GM04503 (cell line): ENCODE results near the gene OGN.
A peak's percentile ranks its signal among the peaks of the same experiment; 100 is the strongest.
"Not testable (repeated sequence)": the region's sequence is repeated elsewhere in the genome, so short reads cannot be mapped to it uniquely, and the experiment has no call there.

Experiments
- DNase-seq: peaks from one replicate; pipeline ENCODE4 v3.0.0-alpha.2; 2012; ENCODE audit warnings: low read depth

The OGN gene

DNA sequence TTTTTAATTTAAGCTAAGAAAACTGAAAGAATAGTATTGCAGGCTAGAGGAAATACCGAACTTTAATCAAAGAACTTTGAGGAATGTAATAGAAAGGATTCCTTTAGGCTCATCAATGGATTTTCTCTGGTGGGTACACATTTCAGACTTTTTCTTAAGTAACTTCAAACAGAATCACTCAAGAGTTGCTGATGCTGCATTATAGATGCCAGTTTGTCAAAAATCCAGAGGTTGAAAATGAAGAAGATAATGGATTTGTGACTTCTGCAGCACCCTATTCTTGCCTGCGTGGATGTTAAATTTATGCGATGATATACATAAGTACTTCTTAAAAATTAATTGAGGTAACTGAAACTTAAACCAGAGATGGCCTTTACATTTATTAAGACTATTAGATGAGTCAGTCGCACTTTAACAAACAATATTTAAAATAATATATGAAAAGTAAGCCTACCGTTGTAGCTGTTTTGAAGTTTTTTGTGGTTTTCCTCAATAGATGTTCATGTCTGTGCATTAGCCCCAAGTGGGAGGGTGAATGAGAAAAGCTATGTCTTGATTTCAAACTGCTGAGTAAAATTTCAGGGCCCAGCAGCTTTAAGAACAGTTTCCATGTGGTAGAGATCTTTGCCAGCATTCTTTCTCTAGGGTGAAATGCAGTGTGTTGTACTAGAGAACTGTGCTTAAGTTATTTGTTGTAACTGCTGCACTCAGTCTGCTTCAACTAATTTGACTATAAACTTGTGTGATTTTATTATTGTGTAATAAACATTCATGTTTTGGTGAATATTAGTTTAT, at the start of gene OGN:
Gene OGN, minus strand, starts transcription at position 537 of the 795 bp plus-strand sequence. CDS start 1,171 bp downstream, outside the sequence.
- no peak for DNase-seq

- DNase-seq: no peak
Observed at GRCh38 chr9:92446536-92446935, 42.2 kb upstream of the OGN start.

GRCh38 chr9:92444841-92445240, 40.5 kb upstream of the OGN start:
- DNase-seq: no peak

- DNase-seq: no peak
Observed at GRCh38 chr9:92440751-92441046, 36.3 kb upstream of the OGN start.

GRCh38 chr9:92439921-92440750, 35.8 kb upstream of the OGN start:
- no peak for DNase-seq

DNA sequence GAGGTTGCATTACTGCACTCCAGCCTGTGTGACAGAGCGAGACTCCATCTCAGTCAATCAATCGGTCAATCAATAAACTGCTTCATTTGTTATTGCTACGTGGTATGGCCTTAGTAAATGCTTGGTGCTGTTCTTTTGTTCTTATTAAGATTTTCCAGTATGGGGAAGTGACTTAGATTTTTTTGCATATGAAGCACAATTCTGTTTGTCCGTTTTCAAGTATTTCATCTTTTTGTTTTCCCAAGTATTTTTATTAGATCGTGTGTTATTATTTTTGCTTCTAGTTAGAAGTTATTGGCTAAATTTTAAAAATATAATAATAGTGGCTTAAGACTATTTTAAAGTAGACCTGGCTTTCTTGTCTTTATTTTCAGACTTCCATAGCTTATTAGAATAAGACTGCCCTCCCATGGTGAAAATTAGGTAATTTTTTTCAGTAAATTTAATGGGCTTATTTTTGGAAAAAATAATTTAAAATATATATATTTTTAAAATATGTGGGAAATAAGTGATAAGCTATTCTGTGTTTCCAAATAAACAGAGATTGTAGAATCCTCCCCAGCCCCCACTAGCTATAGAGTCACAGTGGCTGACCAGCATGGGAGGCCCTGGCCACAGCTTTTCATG, 34.6 kb upstream of the OGN start:
- DNase-seq: no peak

- DNase-seq: no peak
Observed at GRCh38 chr9:92435263-92435662, 30.9 kb upstream of the OGN start.

GRCh38 chr9:92432972-92433548, 28.7 kb upstream of the OGN start:
- no peak for DNase-seq

DNA sequence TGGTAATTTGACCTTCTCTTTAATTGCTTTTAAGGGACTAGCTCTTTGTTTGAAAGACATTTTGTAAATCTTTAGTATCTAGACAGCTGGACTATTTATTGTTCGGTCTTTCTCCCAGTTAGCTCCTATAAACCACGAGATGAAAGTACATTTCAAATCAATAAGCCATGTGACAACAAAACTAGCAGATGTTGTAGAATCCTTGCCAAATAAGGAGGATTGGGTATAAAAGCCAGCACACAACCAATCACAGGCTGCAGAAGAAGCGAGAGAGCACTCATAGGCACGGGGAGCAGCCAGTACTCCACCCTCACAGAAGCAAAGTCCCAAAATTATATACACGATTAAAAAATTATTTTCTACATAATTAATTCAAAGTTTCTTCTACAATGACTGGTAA, 28.0 kb upstream of the OGN start:
- DNase-seq: no peak

- DNase-seq: no peak
Observed at GRCh38 chr9:92429836-92430235, 25.5 kb upstream of the OGN start.

DNA sequence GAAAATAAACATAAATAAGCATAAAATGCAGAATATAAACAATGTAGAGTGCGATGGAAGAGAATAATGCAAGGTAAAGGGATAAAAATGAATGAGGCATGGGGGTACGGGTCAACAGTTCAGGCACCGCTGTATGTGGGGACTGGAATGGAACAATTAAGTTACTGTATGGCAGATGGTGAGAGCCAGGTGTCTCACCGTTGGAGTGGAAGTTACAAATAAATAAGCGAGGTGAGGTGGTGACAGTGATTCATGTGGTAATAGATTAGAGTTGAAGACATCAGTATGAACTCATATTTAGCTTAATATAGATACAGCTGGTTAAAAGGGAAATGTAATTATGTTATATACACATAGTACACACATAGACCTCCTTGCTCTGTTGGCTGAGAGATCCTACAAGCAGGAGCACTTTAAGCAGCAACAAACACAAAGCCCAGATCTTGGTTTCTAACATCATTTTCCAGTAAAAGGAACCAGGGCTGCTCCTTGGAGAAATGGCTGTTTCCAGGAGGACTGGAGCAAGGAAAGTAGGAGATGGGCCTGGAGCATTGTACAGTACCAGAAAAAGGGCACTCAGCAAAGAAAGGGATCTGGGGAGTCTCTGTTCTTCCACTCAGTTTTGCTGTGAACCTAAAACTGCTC, 22.2 kb upstream of the OGN start:
- no peak for DNase-seq

DNA sequence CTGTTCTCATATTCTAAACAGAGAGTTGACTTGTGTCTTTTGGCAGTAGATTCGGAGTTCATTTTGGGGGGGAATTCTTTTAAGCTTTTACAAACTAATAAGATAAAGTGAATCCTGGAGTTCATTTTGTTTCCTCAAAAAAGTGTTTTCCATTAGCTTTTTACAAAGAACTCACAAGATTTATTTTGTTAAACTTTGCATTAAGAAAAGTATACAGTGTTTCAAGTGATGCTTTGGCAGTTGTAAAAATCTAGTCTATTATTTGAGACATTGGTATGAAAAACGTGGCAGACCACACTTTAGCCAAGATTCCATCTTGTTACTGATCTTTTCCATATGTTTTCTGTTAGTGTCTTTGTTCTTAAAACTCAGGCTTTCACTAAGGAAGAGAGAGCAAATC, 21.1 kb upstream of the OGN start:
- peak; percentile 37 for DNase-seq

DNA sequence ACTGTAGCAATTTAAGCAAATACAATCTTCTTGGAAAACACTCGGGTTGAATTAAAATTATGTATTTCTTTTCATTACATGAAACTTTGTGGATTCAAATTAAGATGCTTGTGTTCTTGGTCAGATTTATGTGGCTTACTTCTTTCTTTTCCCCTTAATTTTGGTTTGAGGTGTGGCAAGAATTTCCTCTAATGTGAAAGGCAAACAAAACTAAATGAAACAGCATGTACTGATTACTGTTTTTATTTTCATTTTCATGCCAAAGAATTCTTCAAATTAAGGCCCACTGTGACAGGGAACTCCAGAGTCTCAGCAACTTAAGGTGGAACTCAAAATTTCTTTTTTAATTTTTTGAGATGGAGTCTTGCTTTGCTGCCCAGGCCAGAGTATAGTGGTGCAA, 20.0 kb upstream of the OGN start, which contains the start of gene OMD:
Gene OMD, minus strand, starts transcription at position 132 of the 400 bp plus-strand sequence. CDS start 6,913 bp downstream, outside the sequence.
- peak; percentile 60 for DNase-seq

GRCh38 chr9:92423612-92424011, 19.2 kb upstream of the OGN start:
- no peak for DNase-seq

DNA sequence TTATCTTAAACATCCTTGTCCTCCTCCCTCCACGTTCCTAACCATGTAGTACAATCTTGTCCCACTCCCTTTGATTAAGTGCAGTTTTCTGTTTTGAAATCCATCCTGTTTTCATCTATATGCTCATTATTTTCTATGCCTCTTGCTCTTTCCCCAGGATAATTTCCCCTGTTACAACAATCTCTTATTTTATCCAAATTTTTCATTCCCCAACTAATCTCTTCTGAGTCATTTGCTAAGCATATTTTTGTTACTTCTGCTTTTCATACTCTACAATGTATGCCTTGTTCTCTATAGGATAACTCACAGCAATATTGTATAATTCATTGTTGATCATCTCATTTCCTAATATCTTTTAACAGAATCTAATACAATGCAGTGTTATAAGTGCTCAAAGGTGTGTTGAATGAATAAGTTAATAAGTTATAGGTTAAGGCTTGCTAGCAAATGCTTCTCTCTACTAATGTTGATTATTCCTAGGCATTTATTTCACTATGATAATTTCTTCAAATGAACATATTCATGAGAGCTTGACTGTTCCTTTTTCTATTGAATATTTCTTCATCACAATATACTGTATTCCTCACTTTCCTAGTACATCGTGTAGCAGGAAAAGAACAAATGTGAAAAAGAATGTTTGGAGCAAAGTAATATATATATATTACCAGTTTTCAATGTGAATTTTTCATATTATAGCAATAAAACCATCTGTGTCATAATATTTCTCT, 18.4 kb upstream of the OGN start:
- no peak for DNase-seq

DNA sequence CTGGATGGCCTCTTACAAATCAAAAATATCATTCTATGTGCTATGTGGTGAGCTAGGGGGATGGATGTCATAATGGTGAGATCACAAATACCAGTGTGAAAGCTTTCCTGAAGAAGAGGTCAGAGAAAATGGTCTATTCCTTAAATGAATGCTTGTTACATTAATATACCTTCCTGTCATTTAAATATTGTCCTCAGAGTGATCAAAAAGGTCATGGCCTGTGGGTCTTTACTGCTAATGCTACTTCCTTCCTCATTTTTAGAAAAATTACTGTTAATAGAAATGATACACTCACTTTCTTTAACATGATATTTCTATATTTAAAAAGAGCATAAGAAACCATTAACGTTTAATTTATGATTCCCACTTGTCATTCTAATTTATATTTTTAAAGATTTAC, 10.2 kb upstream of the OGN start:
- no peak for DNase-seq

GRCh38 chr9:92411157-92411556, 6.8 kb upstream of the OGN start:
- DNase-seq: not testable (repeated sequence)

DNA sequence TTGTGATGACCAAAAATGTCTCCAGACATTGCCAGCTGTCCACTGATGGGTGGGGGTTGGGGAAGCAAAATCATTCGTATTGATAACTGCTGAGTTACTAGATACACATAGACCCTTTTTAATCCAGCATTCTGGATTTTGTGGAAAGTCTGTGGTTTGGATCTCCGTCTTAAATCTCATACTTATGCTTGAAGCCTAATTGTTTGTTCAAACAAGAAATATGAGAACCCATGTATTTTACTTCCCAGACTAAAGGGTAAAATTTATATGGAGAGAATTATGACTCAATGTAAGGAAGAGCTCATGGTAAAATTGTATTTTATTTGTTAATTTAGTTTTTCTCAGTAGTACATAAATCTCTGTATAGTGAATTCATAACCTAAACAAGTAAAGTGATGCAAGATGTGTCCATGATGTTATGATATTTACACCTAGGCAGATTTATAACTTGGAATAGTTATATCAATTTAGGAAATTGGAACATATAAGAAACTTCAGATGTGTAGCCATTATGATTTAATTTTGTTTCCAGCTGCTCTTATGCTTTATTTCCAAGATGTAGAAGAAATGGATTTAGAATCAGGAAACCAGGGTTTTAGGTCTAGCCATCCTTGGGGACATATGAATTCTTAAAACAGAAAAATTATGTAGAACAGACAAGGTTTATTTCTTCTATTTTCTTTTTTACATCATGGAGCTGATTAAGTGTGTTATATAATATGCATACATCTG, 4.5 kb upstream of the OGN start:
- no peak for DNase-seq

DNA sequence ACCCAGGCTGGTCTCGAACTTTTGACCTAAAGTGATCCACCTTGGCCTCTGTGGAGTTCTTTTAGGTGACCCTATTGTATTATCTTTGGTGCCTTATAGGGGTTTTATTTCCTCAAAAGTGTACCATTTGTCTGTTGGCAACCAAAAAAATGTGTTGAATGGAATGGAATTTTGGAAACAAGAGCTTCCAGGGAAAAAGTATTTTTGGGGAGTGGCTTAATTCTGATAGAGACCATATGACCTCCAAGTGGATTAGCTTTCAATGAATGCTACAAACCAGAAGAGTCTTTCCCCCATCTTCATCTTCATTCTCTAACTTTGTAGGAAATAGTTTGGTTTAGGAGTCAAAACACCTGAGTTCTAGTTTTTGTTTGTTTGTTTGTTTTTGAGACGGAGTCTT, 3.4 kb upstream of the OGN start:
- DNase-seq: no peak

DNA sequence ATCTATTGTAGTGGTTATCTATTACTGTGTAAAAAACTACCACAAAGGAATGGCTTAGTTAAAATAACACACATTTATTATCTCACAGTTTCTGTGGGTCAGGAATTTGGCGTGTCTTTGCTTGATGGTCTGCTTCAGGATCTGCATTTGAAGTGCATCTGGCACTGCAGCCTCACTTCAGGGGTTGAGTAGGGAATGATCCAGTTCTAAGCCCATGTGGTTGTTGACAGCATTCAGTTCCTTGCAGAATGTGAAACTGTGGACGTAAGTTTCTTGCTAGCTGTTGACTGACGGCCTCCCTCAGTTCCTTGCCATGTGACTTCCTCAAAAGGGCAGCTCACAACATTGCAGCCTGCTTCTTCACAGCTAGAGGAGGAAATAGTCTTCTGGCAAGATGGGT, 2.1 kb upstream of the OGN start:
- no peak for DNase-seq

DNA sequence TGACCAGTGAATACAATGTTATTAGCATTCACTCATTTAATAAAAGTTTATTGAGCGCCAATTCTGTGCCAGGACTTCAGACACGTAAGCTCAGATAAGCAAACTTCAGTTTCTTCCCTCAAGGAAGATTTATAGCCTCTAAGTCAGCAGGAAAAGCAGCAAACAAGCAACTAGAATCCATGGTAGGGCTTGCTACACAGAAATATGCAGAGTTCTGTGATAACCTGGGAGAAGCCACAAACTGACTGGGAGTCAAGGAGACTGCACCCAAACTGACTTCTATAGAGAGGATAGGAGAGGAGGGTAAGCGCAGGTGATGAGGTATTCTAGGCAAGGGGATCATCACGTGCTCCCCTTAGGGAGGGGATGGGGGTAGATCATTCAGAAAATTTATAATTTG, 1.4 kb upstream of the OGN start:
- DNase-seq: no peak
